Bronchial epithelial cell (primary cell): ENCODE results near the gene KIF4A. TPM values are rescaled to one million over a fixed set of nuclear protein-coding genes. Genes with fewer than 3 reads are reported as not detected.
"Not testable (repeated sequence)": the region's sequence is repeated elsewhere in the genome, so short reads cannot be mapped to it uniquely, and the experiment has no call there.

Experiments used
- DNase-seq: peaks from one replicate; pipeline ENCODE4 v3.0.0-alpha.2; 2010; ENCODE audit warnings: low read depth
- FAIRE-seq: peaks from 2 replicates; lab custom pipeline; 2011; peaks lifted over from hg19 to GRCh38; lab: Jason Lieb, UNC
- H3K27me3 ChIP-seq: 2 replicates; pipeline ENCODE4 v1.5.1; 2011; ENCODE audit warnings: low read length; ENCODE audit not compliant: control insufficient read depth, insufficient read depth
- H3K36me3 ChIP-seq: 2 replicates; pipeline ENCODE4 v1.5.1; 2011; ENCODE audit warnings: low read length; ENCODE audit not compliant: control insufficient read depth, insufficient read depth
- H3K4me3 ChIP-seq: 2 replicates; pipeline ENCODE4 v1.5.1; 2011; ENCODE audit warnings: mild to moderate bottlenecking, low read depth, low read length, control low read depth
- CTCF ChIP-seq: IDR thresholded peaks from 2 replicates; pipeline ENCODE4 v1.5.1; 2011; ENCODE audit warnings: mild to moderate bottlenecking, moderate library complexity, low read length, control low read depth, inconsistent platforms; ENCODE audit not compliant: insufficient read depth, severe bottlenecking
- total RNA-seq: library from RNA; depleted of rRNA; stranded (reverse); fragments of >200 nt; gene quantifications from 2 replicates; pipeline ENCODE4 v1.2.1, GENCODE V29; 2014

Gene KIF4A
- total RNA-seq, 1 donor from 2014 or later = 0.26 TPM

- DNase-seq = no peak
- peak; percentile 58 for FAIRE-seq
- no peaks in the 10 kb centered on the region for H3K27me3 ChIP-seq
- H3K4me3 ChIP-seq = no peak overlapping the region
- no peak for TF ChIP-seq CTCF
- no peaks in the 10 kb centered on the region for H3K36me3 ChIP-seq
Observed at GRCh38 chrX:70257423-70258288, 32.2 kb upstream of the KIF4A start.

- no peak for FAIRE-seq
- no peaks in the 10 kb centered on the region for H3K27me3 ChIP-seq
- TF ChIP-seq CTCF = no peak
Observed at GRCh38 chrX:70260104-70260503, 29.8 kb upstream of the KIF4A start, which contains the start of gene P2RY4. Gene P2RY4, minus strand, starts transcription at chrX:70260204. Its CDS starts 580 bp downstream, at chrX:70259624.

GRCh38 chrX:70262952-70263567, 26.8 kb upstream of the KIF4A start:
- no peaks in the 10 kb centered on the region for H3K27me3 ChIP-seq
- TF ChIP-seq CTCF = peak; percentile 82
- H3K4me3 ChIP-seq = no peak overlapping the region
- FAIRE-seq (peak; percentile 13), DNase-seq (peak; percentile 59)
- H3K36me3 ChIP-seq = no peaks in the 10 kb centered on the region

More at GRCh38 chrX:70260104-70260503, 29.8 kb upstream of the KIF4A start, which contains the start of gene P2RY4:
- no peak for DNase-seq
- Histone ChIP-seq H3K36me3 (no peaks in the 10 kb centered on the region), H3K4me3 (no peak within 1 kb of the TSS)

GRCh38 chrX:70264784-70265183, 25.1 kb upstream of the KIF4A start:
- TF ChIP-seq CTCF = no peak
- DNase-seq = no peak
- no peak overlapping the region for H3K4me3 ChIP-seq
- no peaks in the 10 kb centered on the region for H3K27me3 ChIP-seq
- H3K36me3 ChIP-seq = no peaks in the 10 kb centered on the region
- FAIRE-seq = no peak

GRCh38 chrX:70268034-70268433, 21.9 kb upstream of the KIF4A start, which contains the start of gene ARR3:
Gene ARR3, plus strand, starts transcription at chrX:70268334. Its CDS starts 1,052 bp downstream, at chrX:70269386.
- Histone ChIP-seq H3K27me3 (no peaks in the 10 kb centered on the region), H3K4me3 (no peak within 1 kb of the TSS), H3K36me3 (no peaks in the 10 kb centered on the region)
- TF ChIP-seq CTCF = no peak
- no peak for FAIRE-seq
- DNase-seq = no peak

- not testable (repeated sequence) for H3K4me3 ChIP-seq, FAIRE-seq
Observed at GRCh38 chrX:70274029-70274428, 15.9 kb upstream of the KIF4A start.

More at GRCh38 chrX:70274029-70274428, 15.9 kb upstream of the KIF4A start:
- H3K36me3 ChIP-seq, H3K27me3 ChIP-seq, DNase-seq: not testable (repeated sequence)
